Stimulated activated CD8-positive, alpha-beta memory T cell treated with anti-CD3 and anti-CD28 coated beads, Interleukin-15, amount 100 ng/mL, for 24 hours (primary cell): ENCODE data around the gene CD22.

ENCODE experiments used
- DNase-seq: peaks from one replicate; pipeline ENCODE4 v3.0.0-alpha.2; 2020; ENCODE audit warnings: low read depth

CD22 gene

GRCh38 chr19:35388277-35389054 is 59.5 kb downstream of the CD22 start:
- no peak for DNase-seq

- no peak for DNase-seq
Observed at GRCh38 chr19:35389192-35389861, 60.3 kb downstream of the CD22 start.

- DNase-seq = no peak
Observed at GRCh38 chr19:35392742-35393715, 64.0 kb downstream of the CD22 start.

GRCh38 chr19:35395382-35396199 is 66.6 kb downstream of the CD22 start:
- DNase-seq = no peak

- DNase-seq = no peak
Observed at GRCh38 chr19:35396240-35396885, 67.4 kb downstream of the CD22 start.
